Endometrial microvascular endothelial cells (primary cell): ENCODE data around the gene MAGEL2. TPM values are rescaled to one million over a fixed set of nuclear protein-coding genes. Genes with fewer than 3 reads are reported as not detected.

Experiments
- in situ Hi-C: cut with HindIII; loops from 2 replicates; pipeline ENCODE4 v1.10.0; 2017; ENCODE audit warnings: low sequenced_read_pairs, low pct_unique_long_range_greater_than_20kb; ENCODE audit errors: inconsistent ontology term
- total RNA-seq: library from RNA; depleted of rRNA; stranded (reverse); fragments of >200 nt; gene quantifications from one replicate; pipeline ENCODE4 v1.2.3, GENCODE V29; 2015; ENCODE audit errors: inconsistent ontology term

MAGEL2 gene
- total RNA-seq: under 0.01 TPM

DNA sequence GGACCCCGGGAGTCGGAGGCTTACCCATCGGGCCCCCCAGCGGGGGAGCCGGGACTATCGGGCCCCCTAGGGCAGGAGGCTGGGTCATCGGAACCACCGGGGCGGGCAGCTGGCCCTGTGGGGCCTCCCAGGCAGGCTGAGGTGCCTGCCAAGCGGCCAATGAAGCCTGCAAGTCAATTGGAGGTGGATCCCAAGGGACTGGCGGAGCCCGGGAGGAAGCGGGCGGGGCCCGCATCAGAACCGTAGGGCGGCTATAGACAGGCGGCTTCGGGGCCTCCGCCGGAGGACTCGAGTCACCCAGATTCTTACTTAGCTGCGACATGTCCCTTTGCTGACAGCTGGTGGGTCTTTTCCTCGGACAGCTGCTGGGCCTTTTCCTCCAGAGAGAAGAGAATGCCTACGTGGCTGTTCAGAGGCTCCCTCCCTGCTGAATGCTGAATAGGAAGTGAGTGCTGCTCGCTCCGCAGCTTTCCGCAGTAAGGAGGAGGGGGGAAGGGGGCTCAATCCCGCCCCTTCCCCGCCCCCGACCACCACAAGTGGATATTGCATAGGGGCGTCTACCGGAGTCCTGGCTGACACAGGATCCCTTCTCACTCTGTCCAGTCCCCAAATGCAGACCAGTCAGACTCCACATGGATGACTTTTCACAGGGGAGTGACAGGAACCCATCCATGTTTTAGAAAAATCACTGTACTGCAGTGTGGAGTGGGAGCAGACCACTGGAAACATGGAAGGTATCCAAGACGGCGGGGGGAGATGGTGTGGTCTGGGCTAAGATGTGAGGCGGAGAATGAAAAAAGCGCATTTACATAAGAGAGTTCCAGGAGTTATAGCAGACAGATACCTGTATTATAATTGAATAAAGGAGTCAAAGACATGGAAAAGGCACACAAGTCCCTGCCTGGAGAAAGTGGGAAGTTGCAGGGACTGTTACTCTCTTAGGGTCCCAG is at the start of gene MAGEL2:
TSS of gene MAGEL2 (minus strand) at position 447 of the 950 bp plus-strand sequence. CDS start at position 322, 125 bp downstream.
- in situ Hi-C loops: no loop called here

DNA sequence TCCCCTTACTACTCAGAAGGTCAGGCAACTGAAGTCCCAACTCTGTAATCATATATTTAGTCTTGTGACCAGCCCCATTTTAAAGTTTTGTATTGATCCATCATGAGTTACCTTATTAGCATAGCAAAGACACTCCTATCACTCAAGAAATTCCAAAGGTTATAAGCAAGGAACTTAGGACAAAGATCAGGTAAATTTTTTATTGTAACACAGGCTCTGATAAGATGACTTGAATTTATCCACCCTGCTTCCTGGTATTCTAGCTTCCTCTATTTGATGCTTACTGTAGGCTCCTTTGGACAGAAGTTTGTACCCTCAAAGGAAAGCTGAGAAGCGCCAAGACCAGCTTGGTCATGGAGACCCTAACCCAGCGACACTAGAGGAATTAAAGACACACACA is 47.6 kb upstream of the MAGEL2 start:
- in situ Hi-C loops: no loop called here

DNA sequence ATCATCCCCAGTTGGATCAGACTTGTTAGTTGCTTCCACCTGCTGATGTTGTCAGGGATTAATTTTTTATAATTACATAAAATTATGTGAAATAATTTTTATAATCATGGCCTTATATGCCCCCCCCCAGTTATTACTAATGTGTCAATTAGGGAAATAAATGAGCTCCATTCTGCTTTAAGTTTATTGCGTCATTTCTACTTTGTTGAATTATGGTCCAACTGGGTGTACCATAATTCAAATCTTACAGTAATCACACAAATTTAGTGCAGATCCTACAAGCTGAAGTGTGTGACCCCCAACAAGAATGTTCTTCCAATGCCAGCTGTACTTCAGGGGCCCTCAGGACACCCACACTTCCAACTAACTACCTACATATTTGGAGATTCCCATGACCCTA is 46.9 kb upstream of the MAGEL2 start:
- in situ Hi-C loops: no loop called here

DNA sequence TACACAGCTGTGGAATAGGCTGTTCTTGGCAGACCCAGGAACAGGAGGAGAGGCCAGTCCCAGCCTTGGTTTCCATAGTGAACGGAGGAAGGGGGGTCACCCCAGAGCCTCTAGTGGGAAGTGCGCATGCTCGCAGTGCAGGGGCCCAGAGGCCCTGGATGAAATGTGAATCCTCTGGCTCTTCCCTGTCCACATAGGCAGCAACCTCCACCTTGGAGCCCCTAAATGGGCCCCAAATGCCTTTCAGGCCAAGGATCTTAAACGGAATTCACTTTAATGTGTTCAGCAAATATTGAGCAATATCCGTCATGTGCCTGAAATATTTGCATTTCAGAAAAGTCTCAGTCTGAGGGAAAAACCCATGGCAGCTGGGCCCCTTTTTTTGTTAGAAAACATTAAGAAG is 42.8 kb upstream of the MAGEL2 start:
- in situ Hi-C loops: no loop called here

DNA sequence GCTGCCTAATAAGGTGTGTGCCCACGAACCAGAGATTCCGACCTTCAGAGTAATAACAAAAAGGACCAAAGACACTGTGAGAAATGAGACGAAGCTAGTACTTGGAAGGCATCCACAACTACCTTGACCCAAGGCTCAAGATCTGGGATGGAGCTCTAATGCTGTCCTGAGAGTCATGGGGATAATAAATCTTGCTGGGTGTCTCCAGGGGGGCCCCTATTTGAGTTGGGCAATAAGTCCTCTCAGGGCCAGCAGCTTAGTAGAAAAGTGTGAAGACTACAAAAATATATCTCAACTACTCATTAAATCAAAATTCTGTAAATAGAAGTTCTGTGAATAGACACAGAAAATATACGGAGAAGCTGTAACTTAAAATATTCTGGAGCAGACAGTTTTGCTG is 42.3 kb upstream of the MAGEL2 start:
- in situ Hi-C loops: no loop called here

DNA sequence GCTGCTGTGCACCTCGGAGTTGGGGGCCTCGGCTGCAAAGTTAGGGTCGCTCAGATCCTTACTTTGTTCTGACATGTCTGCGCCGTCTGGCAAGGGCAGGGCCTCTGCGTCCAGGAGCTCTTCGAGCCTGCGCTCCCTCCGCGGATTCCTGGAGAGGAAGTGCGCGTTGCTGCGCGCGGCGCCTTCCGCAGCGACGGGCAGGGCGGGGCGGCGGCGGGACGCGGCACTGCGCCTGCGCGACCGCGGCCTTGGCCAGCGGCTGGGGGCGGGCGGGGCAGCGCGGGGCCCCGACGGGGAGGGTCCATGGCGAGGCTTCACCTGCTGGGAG is 39.4 kb upstream of the MAGEL2 start, which contains the start of gene NDN:
TSS of gene NDN (minus strand) at position 163 of the 328 bp plus-strand sequence. CDS start at position 75, 88 bp downstream.
- in situ Hi-C loops: no loop called here

DNA sequence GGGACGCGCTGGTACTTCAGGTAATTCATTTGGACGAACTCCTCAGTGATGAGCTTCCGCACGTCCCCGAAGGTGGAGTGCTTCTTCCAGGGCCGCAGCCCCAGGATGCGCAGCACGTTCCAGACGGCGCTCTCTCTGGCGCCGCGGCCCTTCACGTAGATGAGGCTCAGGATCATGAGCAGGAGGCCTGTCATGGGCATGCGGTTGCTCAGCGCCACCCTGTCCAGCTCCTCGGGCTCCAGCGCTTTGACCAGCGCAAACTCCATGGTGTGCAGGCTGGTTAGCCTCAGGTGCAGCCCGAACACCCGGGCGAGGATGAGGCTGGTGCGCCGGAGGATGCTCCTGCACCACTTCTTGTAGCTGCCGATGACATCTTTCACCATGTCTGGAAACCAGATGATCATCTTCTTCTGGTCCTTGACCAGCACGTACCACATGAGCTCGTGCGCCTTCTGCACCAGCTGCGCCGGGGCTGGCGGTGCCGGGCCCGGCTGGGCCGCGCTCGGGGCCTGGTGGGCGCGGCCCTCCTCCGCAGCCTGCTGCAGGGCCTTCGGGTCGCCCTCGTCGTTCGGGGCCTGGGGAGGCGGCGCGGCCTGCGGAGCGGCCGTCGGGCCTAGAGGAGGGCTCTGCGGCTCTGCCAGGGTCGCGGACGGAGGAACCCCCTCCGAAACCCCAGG is 38.9 kb upstream of the MAGEL2 start:
- in situ Hi-C loops: no loop called here

DNA sequence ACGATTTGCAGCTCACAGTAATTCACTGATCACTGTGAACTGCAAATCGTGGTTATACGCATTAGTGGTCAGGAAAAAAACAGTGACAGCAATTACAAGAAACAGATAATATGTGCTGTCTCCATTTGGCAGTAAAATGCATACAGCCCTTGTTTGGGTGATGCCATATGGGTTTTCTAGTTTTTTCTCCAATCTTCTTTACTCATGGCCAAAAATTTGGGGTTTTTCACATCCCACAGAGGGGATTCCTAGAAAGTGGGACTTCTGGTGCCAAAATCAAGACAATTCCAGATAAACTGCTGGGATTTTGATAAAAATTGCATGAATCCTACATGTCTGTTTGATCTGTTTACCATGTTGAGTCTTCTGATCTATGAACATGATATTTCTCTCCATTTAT is 23.8 kb upstream of the MAGEL2 start:
- in situ Hi-C loops: no loop called here

DNA sequence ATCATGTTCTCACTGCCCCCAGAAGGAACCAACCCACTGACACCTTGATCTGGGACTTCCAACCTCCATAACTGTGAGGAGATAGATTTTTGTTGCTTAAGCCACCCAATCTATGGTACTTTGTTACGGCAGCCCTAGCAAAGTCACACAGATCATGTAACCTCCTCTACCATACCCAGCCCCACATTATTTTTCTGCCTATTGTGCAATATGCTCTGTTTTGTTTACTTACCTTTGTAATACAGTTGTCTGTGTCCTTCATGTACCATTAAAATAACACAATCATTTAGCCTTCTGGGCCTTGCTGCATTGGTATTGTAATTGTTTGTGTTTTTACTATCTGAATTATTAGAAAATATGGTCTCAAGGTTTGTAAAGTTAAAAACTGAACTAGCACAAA is 23.3 kb upstream of the MAGEL2 start:
- in situ Hi-C loops: no loop called here

DNA sequence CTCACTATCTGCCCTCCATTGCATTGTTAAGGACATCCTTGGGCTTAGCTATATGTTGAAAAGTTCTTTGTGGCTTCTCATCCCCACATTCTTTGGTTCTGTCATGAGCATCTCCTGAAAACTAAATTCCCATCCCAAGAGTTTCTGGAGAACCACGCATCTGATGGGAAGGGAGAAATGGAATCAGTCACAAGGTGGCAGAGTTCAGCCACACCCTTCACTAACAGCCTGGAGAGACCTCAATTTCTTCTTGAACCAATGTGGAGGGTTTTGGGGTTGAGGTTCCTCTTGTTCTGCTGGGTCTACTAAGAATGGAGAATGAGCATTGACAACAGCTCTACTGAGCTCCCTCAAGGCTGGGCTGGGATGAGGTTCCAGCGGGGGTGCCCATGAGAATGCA is 15.6 kb upstream of the MAGEL2 start:
- in situ Hi-C loops: no loop called here

DNA sequence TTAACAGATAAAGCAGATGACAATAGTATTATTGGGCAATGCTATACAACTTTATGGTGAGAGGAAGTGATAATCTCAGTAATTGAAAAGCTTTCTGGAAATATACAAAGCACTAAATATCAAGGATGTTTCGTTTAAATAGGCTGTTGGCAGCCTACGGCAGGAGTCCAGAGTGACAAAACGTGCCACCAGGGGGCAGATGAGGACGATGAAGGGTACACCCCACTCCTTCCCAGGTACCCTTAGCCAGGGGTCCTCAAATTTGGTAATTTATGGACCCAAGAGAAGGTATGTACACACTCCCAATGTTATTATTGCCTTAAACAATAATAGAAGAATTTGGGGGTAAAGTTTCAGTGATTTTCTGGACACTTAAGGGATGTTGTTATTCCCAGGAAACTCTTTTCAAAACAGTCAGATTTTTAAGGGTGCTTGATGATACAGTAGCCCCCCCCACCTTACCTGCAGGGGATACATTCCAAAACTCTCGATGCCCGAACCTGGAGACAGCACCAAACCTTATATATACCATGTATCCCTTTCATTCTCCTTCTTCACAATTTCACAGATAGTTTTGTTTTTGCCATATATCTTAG is 1.4 kb upstream of the MAGEL2 start:
- in situ Hi-C loops: no loop called here

DNA sequence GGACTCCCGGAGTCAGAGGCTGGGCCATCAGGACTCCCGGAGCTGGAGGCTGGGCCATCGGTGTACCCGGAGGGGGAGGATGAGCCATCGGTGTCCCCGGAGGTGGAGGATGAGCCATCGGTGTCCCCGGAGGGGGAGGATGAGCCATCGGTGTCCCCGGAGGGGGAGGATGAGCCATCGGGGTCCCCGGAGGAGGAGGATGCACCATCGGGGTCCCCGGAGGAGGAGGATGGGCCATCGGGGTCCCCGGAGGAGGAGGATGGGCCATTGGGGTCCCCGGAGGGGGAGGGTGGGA is 719 bp downstream of the MAGEL2 start:
- in situ Hi-C loops: no loop called here

DNA sequence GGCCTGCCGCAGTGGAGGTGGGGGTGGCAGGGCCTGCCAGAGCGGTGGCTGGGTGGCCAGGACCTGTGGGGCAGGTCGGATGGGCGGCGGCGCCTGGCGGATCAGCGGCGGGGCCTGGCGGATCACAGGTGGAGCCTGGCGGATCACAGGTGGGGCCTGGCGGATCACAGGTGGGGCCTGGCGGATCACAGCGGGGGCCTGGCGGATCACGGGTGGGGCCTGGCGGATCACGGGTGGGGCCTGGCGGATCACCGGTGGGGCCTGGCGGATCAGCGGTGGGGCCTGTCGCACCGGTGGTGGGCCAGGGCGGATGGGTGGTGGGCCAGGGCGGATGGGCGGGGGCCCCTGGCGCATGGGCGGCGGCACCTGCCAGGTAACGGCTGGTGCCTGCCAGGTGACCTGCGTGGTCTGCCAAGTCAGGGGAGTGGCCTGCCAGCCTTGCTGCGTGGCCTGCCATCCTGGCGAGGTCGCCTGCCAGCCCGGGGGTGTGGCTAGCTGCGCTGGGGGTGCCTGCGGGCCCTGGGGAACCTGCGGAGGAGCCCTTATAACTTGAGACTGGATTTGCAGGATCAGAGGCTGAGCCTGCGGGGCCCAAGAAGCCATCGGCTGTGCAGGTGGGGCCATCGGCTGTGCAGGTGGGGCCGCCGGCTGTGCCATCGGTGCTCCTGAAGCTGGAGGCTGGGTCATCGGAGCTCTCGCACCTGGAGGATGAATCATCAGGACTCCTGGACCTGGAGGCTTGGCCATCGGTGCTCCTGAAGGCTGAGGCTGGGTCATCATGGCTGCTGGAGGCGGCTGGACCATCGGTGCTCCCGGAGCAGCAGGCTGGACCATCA is 1.3 kb downstream of the MAGEL2 start:
- in situ Hi-C loops: no loop called here

DNA sequence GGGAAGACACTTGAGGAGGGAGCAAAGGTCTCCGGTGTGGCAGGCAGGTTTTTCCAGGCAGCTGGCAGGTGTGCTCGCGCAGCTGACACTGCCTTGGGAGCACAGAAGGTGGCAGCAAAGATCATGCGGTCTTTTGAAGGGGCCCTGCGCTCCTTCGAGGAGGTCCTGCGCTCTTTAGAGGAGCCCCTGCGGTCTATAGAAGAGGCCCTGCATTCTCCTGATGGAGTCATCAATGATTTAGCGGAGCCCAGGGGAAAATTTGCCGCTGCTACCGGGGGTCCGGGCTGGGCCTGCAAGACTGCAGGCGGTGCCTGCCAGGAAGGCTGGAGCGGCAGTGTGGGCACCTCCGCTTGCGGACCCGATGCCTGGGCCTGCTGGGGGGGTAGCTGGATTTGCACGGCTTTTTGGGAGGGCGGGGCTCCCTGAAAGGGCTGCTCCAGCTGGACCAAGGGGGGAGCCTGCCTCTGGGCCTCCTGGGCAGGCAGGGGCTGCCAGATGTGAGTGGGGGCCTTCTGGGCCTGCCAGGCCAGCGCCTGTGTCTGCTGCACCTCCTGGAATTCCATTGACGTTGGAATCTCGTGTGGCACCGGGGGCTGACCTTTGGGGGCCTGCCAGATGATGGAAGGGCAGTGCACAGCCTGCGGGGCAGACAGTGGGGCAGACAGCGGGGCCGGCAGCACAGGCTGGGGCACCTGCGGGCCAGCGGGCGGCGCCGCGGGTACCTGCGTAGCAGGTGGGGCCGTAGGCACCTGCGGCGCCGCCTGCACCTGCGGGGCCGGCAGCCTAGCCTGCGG is 2.1 kb downstream of the MAGEL2 start:
- in situ Hi-C loops: no loop called here

DNA sequence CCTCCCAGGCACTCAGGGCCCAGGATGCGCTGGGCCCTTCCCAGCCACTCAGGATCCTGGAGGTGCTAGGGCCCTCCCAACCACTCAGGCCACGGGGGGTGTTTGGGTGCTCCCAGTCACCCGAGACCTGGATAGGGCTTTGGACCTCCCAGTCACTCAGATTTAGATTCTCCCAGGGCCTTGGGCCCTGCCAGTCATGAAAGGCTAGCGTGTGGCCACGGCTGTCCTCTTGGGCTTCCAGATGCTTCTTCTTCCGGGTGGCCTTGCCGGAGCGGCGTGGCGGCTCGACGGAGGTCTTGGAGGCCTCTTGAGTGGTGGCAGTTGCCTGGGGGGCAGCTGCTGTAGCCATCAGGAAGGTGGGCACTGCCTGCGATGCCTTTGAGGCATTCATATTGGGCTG is 2.8 kb downstream of the MAGEL2 start:
- in situ Hi-C loops: no loop called here

DNA sequence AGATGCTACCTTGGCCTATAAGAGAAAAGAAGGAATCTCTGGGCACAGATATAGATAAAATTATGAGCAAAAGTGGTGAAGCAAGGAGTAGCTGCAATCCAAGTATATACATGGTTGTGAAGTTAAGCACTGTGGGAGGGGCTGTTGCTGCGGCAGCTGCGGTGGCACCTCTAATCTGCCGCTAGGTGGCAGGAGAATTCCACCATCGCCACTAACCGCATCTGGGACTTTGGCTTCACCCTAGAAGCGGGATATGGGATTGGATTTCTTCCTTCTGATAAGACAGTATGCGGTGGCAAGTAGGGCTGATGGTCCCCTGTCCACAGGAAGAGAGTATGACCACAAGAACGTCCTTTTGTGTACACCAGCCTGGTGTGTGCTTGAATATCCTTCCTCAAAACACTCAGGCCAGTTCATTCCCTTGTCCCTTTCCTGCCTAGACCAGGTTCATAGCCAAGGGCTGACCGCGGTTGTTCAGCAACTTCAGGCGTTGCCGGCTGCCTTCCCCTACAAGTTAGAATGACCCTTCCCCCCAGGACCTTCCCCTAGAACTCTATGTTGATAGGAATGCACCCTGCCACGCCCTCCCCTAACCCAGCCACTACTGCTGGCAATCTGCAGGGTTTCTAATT is 5.1 kb downstream of the MAGEL2 start:
- in situ Hi-C loops: no loop called here

DNA sequence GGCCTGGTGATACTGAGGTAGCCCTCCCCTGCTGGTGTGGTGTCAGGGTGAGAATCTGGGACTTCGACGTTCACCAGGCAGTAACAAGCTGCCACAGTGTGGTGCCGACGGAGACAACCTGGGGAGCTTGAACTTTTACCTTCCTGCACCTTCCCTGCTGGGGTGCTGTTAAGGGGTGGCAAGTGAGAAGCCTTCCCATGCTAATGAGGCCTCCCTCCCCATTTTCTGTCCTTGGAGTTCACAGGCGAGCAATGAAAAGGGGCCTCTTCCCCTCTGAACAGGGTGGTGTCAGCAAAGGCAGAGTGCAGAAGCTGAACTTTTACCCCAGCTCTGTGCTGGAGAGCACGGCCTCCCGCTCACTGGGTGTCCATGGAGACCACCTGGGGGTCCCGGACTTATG is 13.5 kb downstream of the MAGEL2 start:
- in situ Hi-C loops: no loop called here

DNA sequence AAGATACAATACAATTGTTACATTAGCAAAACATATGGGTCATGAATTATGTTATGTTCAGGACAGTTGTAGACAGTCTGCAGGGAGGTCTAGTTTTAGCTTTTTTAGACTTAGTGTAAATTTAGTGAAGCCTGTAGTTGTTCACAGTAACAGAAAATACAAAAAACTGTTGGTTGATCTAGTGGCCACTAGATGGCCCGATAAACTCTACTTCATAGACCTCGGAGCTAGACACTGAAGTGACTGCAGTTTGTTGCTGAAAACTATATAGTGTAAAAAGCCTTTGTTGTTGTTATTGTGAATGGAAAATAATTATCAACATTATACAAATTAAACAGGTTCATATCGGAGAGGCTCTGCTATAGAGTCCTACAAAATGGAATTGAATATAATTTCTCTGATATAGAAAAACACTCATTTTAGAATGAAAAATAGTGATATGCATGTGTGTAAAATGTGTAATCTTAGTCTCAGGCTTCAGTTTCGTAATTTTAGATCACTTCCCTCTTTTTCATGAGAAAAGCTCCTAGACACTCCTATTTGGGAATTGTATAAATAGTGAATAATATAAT is 18.3 kb downstream of the MAGEL2 start:
- in situ Hi-C loops: no loop called here
